Hypothalamus (tissue), 51 donors: ENCODE results near the gene GMEB2.
"Not testable (repeated sequence)": the region's sequence is repeated elsewhere in the genome, so short reads cannot be mapped to it uniquely, and the experiment has no call there.

Source experiments
- DNase-seq, 51 donors: peaks; one replicate each; lab custom pipeline; 2025; lab: John Stamatoyannopoulos, UW

GMEB2 gene

GRCh38 chr20:63574156-63574828 lies 52.6 kb downstream of the GMEB2 start, which contains the start of gene HELZ2:
TSS of gene HELZ2 (minus strand) at chr20:63574239. CDS start at chr20:63572385, 1,854 bp downstream.
- DNase-seq, result peak in 32 of 51 donors; percentile 4 to 65 (median 24)

DNA sequence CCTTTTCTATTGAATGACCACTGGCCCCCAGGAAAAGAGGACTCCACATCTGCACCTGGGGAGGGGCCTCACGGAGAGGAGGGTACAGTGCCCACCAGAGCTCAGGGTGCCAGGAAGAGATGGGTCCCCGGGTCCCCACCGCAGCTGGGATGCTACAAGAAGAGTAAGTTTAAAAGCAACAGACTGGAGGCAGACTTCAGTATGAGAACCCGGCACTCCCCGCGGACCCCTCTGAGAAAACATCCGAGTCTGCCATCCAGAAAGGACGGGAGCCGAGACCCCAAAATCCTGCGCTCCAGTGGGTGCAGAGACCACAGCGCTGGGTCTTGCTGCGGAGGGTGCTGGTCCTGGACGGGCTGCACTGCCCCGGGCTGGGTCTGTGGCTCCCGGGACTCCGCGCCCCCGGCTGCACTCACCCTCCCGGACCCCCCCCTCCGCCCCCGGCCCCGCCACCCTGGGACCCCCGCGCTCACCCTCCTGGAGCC lies 53.2 kb downstream of the GMEB2 start:
- no peak for DNase-seq

DNA sequence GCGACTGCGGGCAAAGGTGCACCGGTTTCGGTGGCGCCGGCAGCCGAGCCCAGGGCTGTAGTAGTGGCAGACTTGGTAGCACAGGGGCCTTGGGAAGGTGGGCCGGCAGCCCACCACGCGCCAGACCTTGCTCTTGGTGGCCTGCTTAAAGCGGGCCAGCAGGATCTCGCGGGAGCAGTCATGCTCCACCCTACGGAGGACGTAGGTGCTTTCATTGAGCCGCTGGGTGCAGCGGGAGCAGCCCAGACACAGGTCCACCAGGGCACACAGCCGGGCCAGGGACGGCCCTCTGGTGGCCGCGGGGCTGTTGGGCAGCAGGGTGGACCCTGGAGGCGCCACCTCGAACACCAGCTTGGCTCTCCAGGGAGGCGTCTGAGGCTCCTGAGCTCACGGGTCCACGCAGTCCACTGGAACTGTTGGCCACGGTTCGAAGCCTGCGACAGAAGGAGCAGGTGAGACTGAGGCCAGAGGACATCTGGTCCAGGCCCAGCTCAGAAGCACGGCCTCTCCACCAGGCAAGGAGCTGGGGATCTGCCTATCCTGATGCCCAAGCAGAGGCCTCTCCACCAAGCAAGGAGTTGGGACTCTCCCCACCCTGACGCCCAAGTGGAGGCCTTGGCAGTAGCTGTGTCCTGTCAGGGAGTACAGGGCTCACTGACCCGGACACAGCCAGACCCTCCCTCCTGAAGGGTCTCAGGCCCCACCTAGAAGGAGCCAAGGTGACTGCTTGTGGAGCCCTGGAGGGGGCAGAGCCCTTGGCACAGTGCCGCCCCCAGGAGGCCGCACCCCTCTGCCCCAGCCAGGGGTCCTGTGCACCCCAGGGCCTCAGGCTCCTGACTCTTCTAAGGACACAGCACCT lies 53.9 kb downstream of the GMEB2 start:
- no peak for DNase-seq

- DNase-seq, result no peak
Measured at GRCh38 chr20:63572071-63572787, 54.7 kb downstream of the GMEB2 start.

DNA sequence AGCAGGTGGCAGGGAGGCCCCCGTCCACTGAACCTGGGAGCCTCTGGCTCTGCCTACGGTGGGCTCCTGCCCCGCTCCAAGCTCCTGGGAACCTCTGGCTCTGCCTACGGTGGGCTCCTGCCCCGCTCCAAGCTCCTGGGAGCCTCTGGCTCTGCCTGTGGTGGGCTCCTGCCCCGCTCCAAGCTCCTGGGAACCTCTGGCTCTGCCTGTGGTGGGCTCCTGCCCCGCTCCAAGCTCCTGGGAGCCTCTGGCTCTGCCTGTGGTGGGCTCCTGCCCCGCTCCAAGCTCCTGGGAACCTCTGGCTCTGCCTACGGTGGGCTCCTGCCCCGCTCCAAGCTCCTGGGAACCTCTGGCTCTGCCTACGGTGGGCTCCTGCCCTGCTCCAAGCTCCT lies 55.8 kb downstream of the GMEB2 start:
- DNase-seq, result not testable (repeated sequence)

DNA sequence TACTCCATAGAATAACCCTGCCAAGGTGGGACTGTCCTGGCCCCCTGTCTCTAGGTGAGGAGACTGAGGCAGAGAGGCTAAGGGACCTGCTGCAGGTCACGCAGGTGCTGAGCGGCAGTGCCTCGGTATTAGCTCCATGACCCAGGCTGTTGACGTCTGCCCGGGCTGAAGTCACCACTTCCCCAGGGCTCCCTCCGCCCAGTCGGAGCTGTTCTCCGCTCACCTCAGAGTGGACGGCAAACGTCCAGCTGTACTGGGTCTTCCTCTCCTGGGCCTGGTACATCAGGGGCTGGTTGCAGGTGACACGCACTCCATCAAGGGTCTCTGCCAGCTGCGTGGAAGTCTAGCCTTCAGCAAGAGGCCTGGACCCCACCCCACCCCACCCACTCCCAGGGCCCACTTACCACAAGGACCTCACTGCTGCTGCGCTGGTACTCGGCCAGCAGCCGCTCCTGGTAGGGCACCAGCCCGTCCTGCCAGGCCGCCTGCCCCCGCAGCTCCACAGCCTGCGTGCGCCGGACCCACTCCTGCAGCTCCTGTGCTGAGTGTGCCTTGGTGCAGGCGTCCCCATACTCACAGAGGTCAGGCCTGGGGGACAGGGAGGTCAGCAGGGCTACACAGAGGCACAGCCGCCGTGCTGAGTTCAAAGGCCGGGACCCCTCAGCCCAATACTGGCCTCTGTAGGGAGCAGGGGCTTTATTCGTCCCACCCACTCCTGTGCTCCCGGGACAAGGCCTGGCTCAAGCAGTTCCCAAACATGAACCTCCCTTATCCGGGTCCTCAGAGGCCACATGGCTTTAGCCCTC lies 56.4 kb downstream of the GMEB2 start:
- no peak for DNase-seq

GRCh38 chr20:63568986-63569949 lies 57.6 kb downstream of the GMEB2 start:
- no peak for DNase-seq

GRCh38 chr20:63568170-63568981 lies 58.5 kb downstream of the GMEB2 start:
- DNase-seq, result no peak

- DNase-seq, result peak in 6 of 51 donors; percentile 2 to 24 (median 15)
Measured at GRCh38 chr20:63567386-63568169, 59.3 kb downstream of the GMEB2 start.

- DNase-seq, result no peak
Measured at GRCh38 chr20:63567136-63567385, 59.8 kb downstream of the GMEB2 start.

DNA sequence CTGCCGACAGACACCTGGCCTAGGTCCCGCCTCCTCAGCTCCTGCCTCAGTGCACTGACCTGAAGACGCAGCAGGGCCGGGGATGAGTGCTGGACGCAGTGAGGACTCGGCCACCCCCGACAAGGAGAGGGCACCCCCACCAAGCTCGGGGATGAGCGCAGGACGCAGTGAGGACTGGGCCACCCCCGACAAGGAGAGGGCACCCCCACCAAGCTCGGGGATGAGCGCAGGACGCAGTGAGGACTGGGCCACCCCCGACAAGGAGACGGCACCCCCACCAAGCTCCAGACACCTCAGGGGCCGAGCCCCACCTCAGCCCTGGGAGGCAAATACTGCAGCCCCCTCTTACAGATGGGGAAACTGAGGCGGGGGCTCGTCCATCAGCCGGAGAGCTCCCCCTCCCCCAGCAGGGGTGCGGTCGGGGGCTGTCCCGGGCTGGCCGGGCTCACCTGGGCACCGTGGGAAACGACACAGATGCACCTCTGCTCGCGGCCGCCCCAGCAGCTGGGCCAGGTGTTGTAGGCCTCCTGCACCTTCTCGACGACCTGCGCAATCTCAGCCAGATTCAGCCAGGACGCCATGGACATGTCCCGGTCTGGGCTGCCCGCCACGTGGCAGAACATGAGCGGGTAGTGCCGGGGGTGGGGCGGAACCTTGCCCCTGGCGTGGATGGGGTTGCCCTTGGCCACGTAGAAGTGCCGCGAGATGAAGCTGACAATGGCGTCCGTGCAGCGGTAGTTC lies 60.3 kb downstream of the GMEB2 start:
- no peak for DNase-seq

GRCh38 chr20:63565699-63566335 lies 61.1 kb downstream of the GMEB2 start:
- DNase-seq, result no peak

DNA sequence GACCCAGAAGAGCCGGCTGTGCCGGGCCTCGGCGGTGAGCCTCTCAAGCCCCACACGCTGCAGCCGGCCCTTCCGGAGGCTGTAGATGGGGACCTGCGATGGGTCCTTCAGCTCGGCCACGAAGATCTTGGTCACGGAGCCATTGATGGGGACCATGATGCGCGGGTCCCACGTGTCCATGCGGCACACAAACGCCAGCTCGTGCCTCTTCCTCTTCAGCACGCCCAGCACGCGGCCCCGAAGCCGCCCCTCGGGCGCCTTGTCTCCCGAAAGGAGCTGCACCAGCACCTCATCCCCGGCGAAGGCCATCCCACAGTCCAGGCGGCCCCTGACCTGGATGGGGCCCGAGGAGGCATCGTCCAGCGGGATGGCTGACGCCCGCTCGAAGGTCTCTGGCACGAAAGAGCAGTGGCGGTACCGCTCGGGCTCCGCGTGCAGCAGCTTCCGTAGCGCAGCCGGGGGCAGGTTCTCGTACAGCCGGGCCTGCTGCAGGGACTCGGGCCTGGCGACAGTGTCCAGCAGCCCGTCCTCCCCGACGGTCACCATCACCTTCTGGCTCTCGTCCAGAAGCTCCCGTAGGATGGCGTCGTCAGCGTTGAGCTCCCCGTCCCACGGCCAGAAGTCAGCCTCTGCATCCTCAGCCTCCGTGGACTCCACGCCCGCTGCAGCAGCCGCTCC lies 61.7 kb downstream of the GMEB2 start:
- DNase-seq, result no peak

- no peak for DNase-seq
Measured at GRCh38 chr20:63564036-63564810, 62.7 kb downstream of the GMEB2 start.
